Bronchial epithelial cell (primary cell): ENCODE results near the gene ELK4. TPM values are rescaled to one million over a fixed set of nuclear protein-coding genes. Genes with fewer than 3 reads are reported as not detected.

ENCODE experiments used
- DNase-seq: peaks from one replicate; pipeline ENCODE4 v3.0.0-alpha.2; 2010; ENCODE audit warnings: low read depth
- FAIRE-seq: peaks from 2 replicates; lab custom pipeline; 2011; peaks lifted over from hg19 to GRCh38; lab: Jason Lieb, UNC
- H3K27me3 ChIP-seq: 2 replicates; pipeline ENCODE4 v1.5.1; 2011; ENCODE audit warnings: low read length; ENCODE audit not compliant: control insufficient read depth, insufficient read depth
- H3K36me3 ChIP-seq: 2 replicates; pipeline ENCODE4 v1.5.1; 2011; ENCODE audit warnings: low read length; ENCODE audit not compliant: control insufficient read depth, insufficient read depth
- H3K4me3 ChIP-seq: 2 replicates; pipeline ENCODE4 v1.5.1; 2011; ENCODE audit warnings: mild to moderate bottlenecking, low read depth, low read length, control low read depth
- CTCF ChIP-seq: IDR thresholded peaks from 2 replicates; pipeline ENCODE4 v1.5.1; 2011; ENCODE audit warnings: mild to moderate bottlenecking, moderate library complexity, low read length, control low read depth, inconsistent platforms; ENCODE audit not compliant: insufficient read depth, severe bottlenecking
- total RNA-seq: library from RNA; depleted of rRNA; stranded (reverse); fragments of >200 nt; gene quantifications from 2 replicates; pipeline ENCODE4 v1.2.1, GENCODE V29; 2014

Gene ELK4
- total RNA-seq, 1 donor from 2014 or later = 10.8 TPM

- no peak overlapping the region for H3K4me3 ChIP-seq
Measured at GRCh38 chr1:205600085-205600484, 31.7 kb downstream of the ELK4 start.

GRCh38 chr1:205599669-205600042, 32.2 kb downstream of the ELK4 start:
- Histone ChIP-seq H3K27me3 (no peaks in the 10 kb centered on the region), H3K4me3 (no peak overlapping the region), H3K36me3 (peaks cover 1% of the 10 kb centered on the region)
- DNase-seq (no peak), FAIRE-seq (no peak)
- no peak for TF ChIP-seq CTCF

More at GRCh38 chr1:205600085-205600484, 31.7 kb downstream of the ELK4 start:
- no peaks in the 10 kb centered on the region for H3K27me3 ChIP-seq
- FAIRE-seq (no peak), DNase-seq (peak; percentile 83)
- peaks cover 1% of the 10 kb centered on the region for H3K36me3 ChIP-seq
- peak; percentile 31 for TF ChIP-seq CTCF

GRCh38 chr1:205598841-205599668, 32.8 kb downstream of the ELK4 start:
- DNase-seq (no peak), FAIRE-seq (no peak)
- TF ChIP-seq CTCF = no peak
- H3K4me3 ChIP-seq = no peak overlapping the region
- H3K36me3 ChIP-seq = peaks cover 1% of the 10 kb centered on the region
- H3K27me3 ChIP-seq = no peaks in the 10 kb centered on the region

GRCh38 chr1:205597691-205598314, 34.0 kb downstream of the ELK4 start:
- no peak for TF ChIP-seq CTCF
- FAIRE-seq = no peak

GRCh38 chr1:205596876-205597275, 34.9 kb downstream of the ELK4 start:
- H3K4me3 ChIP-seq = no peak overlapping the region
- no peak for TF ChIP-seq CTCF
- DNase-seq = no peak
- FAIRE-seq = no peak
- H3K36me3 ChIP-seq = no peaks in the 10 kb centered on the region
- H3K27me3 ChIP-seq = no peaks in the 10 kb centered on the region

More at GRCh38 chr1:205597691-205598314, 34.0 kb downstream of the ELK4 start:
- no peaks in the 10 kb centered on the region for H3K27me3 ChIP-seq
- no peaks in the 10 kb centered on the region for H3K36me3 ChIP-seq
- H3K4me3 ChIP-seq = no peak overlapping the region
- DNase-seq = no peak
